Stimulated activated CD4-positive, alpha-beta T cell treated with anti-CD3 and anti-CD28 coated beads, Interleukin-4, amount 100 ng/mL, for 4 hours (primary cell): ENCODE measurements around the gene VAT1L.

Experiments
- DNase-seq, 2 experiments: peaks; one replicate each; pipeline ENCODE4 v3.0.0-alpha.2; 2020

VAT1L gene

GRCh38 chr16:77874347-77874746, 86.0 kb downstream of the VAT1L start:
- DNase-seq, result no peak

- no peak for DNase-seq
These were observed 88.4 kb downstream of the VAT1L start for GRCh38 chr16:77876776-77877175.

GRCh38 chr16:77877712-77878347, 89.5 kb downstream of the VAT1L start:
- DNase-seq, result no peak

GRCh38 chr16:77881355-77882030, 93.1 kb downstream of the VAT1L start:
- no peak for DNase-seq

- DNase-seq, result no peak
These were observed 94.0 kb downstream of the VAT1L start for GRCh38 chr16:77882358-77882757.

- DNase-seq, result no peak
These were observed 97.4 kb downstream of the VAT1L start for GRCh38 chr16:77885571-77886295.

- DNase-seq, result no peak
These were observed 100.5 kb downstream of the VAT1L start for GRCh38 chr16:77888871-77889270.

GRCh38 chr16:77890075-77890474, 101.7 kb downstream of the VAT1L start:
- DNase-seq, result no peak

- DNase-seq, result no peak
These were observed 105.8 kb downstream of the VAT1L start for GRCh38 chr16:77894162-77894561.

GRCh38 chr16:77895962-77896361, 107.6 kb downstream of the VAT1L start:
- DNase-seq, result no peak

- DNase-seq, result no peak
These were observed 108.2 kb downstream of the VAT1L start for GRCh38 chr16:77896415-77897128.

GRCh38 chr16:77897129-77897437, 108.7 kb downstream of the VAT1L start:
- DNase-seq, result no peak

GRCh38 chr16:77897831-77898605, 109.7 kb downstream of the VAT1L start:
- DNase-seq, result no peak

- DNase-seq, result no peak
These were observed 110.4 kb downstream of the VAT1L start for GRCh38 chr16:77898671-77899211.

GRCh38 chr16:77899416-77899815, 111.1 kb downstream of the VAT1L start:
- no peak for DNase-seq

- no peak for DNase-seq
These were observed 117.1 kb downstream of the VAT1L start for GRCh38 chr16:77905374-77905920.

- no peak for DNase-seq
These were observed 121.7 kb downstream of the VAT1L start for GRCh38 chr16:77910021-77910420.

GRCh38 chr16:77912617-77913016, 124.3 kb downstream of the VAT1L start:
- DNase-seq, result no peak

GRCh38 chr16:77913738-77914253, 125.4 kb downstream of the VAT1L start:
- DNase-seq, result no peak

GRCh38 chr16:77916111-77916510, 127.7 kb downstream of the VAT1L start:
- DNase-seq, result no peak

GRCh38 chr16:77917971-77918370, 129.6 kb downstream of the VAT1L start:
- no peak for DNase-seq
